ENCODE measurements around the gene TIAM2. TPM values are rescaled to one million over a fixed set of nuclear protein-coding genes. Genes with fewer than 3 reads are reported as not detected.

The TIAM2 gene
- total RNA-seq, 3 donors from 2014 or later (not counting 1 experiment from before 2014, with no cell fraction given) = 6.5 to 11.1 (median 8.7) TPM

GRCh38 chr6:155004017-155004416 lies 8.9 kb downstream of the TIAM2 start:
- intact Hi-C loops (cut with micrococcal nuclease) = no loop called here
- H3K4me1 ChIP-seq (ENCODE audit: control insufficient read depth, insufficient read depth, low read length) = no peaks in the 10 kb centered on the region
- no peaks in the 10 kb centered on the region for H3K27me3 ChIP-seq (ENCODE audit: control insufficient read depth, insufficient read depth, low read length)
- H3K4me3 Mint-ChIP-seq = no peak overlapping the region
- 52% methylated on average over 3 of the region's 3 CpGs for WGBS (ENCODE audit: insufficient coverage)
- H3K27ac ChIP-seq (ENCODE audit: low read length) = no peak overlapping the region
- no peak overlapping the region for H3K4me3 ChIP-seq (ENCODE audit: low read length)
- no peak overlapping the region for H3K27ac Mint-ChIP-seq
- no peaks in the 10 kb centered on the region for H3K9me3 Mint-ChIP-seq
- ATAC-seq (no peak), DNase-seq (no peak)
- H3K4me1 Mint-ChIP-seq = no peaks in the 10 kb centered on the region
- H3K36me3 ChIP-seq (ENCODE audit: control insufficient read depth, insufficient read depth, low read length) = no peaks in the 10 kb centered on the region
- H3K36me3 Mint-ChIP-seq = no peaks in the 10 kb centered on the region
- TF ChIP-seq, protein P1, sequence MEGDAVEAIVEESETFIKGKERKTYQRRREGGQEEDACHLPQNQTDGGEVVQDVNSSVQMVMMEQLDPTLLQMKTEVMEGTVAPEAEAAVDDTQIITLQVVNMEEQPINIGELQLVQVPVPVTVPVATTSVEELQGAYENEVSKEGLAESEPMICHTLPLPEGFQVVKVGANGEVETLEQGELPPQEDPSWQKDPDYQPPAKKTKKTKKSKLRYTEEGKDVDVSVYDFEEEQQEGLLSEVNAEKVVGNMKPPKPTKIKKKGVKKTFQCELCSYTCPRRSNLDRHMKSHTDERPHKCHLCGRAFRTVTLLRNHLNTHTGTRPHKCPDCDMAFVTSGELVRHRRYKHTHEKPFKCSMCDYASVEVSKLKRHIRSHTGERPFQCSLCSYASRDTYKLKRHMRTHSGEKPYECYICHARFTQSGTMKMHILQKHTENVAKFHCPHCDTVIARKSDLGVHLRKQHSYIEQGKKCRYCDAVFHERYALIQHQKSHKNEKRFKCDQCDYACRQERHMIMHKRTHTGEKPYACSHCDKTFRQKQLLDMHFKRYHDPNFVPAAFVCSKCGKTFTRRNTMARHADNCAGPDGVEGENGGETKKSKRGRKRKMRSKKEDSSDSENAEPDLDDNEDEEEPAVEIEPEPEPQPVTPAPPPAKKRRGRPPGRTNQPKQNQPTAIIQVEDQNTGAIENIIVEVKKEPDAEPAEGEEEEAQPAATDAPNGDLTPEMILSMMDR (IDR thresholded peaks at IDR 0.05) = no peak
- peaks cover 0 to 5% of the 10 kb centered on the region in 2 donors for H3K27me3 Mint-ChIP-seq (ENCODE audit: low read depth in 2 of 2)
- no peaks in the 10 kb centered on the region for H3K9me3 ChIP-seq (ENCODE audit: control insufficient read depth, insufficient read depth, low read length)

GRCh38 chr6:155004576-155005372 lies 9.7 kb downstream of the TIAM2 start:
- 95% methylated on average over 9 of the region's 10 CpGs for WGBS (ENCODE audit: insufficient coverage)
- intact Hi-C loops (cut with micrococcal nuclease) = no loop called here
- Histone ChIP-seq H3K9me3 (ENCODE audit: control insufficient read depth, insufficient read depth, low read length) (no peaks in the 10 kb centered on the region), H3K36me3 (ENCODE audit: control insufficient read depth, insufficient read depth, low read length) (no peaks in the 10 kb centered on the region), H3K4me3 (ENCODE audit: low read length) (no peak overlapping the region), H3K27me3 (ENCODE audit: control insufficient read depth, insufficient read depth, low read length) (no peaks in the 10 kb centered on the region), H3K27ac (ENCODE audit: low read length) (no peak overlapping the region), H3K4me1 (ENCODE audit: control insufficient read depth, insufficient read depth, low read length) (no peaks in the 10 kb centered on the region)
- H3K9me3 Mint-ChIP-seq = no peaks in the 10 kb centered on the region
- no peaks in the 10 kb centered on the region for H3K4me1 Mint-ChIP-seq
- DNase-seq (no peak), ATAC-seq (no peak)
- peaks cover 0 to 3% of the 10 kb centered on the region in 2 donors for H3K27me3 Mint-ChIP-seq (ENCODE audit: low read depth in 2 of 2)
- H3K27ac Mint-ChIP-seq = no peak overlapping the region
- no peak overlapping the region for H3K4me3 Mint-ChIP-seq
- no peaks in the 10 kb centered on the region for H3K36me3 Mint-ChIP-seq
- TF ChIP-seq, protein P1 (IDR thresholded peaks at IDR 0.05) = no peak

DNA sequence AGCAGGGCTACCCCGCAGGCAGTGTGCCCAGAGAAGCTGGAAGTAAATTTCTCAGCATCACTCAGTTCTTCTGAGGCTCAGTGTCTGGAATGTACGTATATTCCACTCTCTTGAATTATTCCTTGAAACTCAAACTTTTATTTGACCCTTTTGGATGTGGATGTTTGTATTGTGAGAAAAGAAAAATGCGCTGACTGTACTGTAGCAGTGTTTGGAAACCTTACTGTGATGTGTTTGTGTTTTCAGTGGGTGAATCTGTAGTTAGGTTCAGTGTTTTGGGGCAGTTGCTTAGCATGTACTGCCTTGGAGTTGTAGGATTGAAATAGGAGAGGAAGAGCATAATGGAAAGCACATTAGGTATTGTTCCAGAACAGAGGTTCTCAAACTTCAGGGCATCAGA lies 13.5 kb downstream of the TIAM2 start:
- Mint-ChIP-seq H3K9me3 (no peaks in the 10 kb centered on the region), H3K27ac (no peak overlapping the region), H3K36me3 (no peaks in the 10 kb centered on the region), H3K4me1 (no peaks in the 10 kb centered on the region), H3K27me3 (ENCODE audit: low read depth in 2 of 2) (peaks cover 0 to 2% of the 10 kb centered on the region in 2 donors), H3K4me3 (no peak overlapping the region)
- no peak overlapping the region for H3K27ac ChIP-seq (ENCODE audit: low read length)
- H3K4me3 ChIP-seq (ENCODE audit: low read length) = no peak overlapping the region
- H3K27me3 ChIP-seq (ENCODE audit: control insufficient read depth, insufficient read depth, low read length) = no peaks in the 10 kb centered on the region
- WGBS (ENCODE audit: insufficient coverage) = 98% methylated on average over 2 of the region's 3 CpGs
- intact Hi-C loops (cut with micrococcal nuclease) = no loop called here
- DNase-seq = no peak
- no peaks in the 10 kb centered on the region for H3K36me3 ChIP-seq (ENCODE audit: control insufficient read depth, insufficient read depth, low read length)
- H3K4me1 ChIP-seq (ENCODE audit: control insufficient read depth, insufficient read depth, low read length) = no peaks in the 10 kb centered on the region
- TF ChIP-seq, protein P1 (IDR thresholded peaks at IDR 0.05) = no peak
- H3K9me3 ChIP-seq (ENCODE audit: control insufficient read depth, insufficient read depth, low read length) = no peaks in the 10 kb centered on the region
- ATAC-seq = no peak

GRCh38 chr6:155010940-155011339 lies 15.8 kb downstream of the TIAM2 start:
- no peaks in the 10 kb centered on the region for H3K4me1 Mint-ChIP-seq
- no peak overlapping the region for H3K4me3 ChIP-seq (ENCODE audit: low read length)
- no peaks in the 10 kb centered on the region for H3K27me3 ChIP-seq (ENCODE audit: control insufficient read depth, insufficient read depth, low read length)
- H3K4me3 Mint-ChIP-seq = no peak overlapping the region
- H3K27ac ChIP-seq (ENCODE audit: low read length) = no peak overlapping the region
- intact Hi-C loops (cut with micrococcal nuclease) = no loop called here
- no peak for ATAC-seq
- WGBS (ENCODE audit: insufficient coverage) = 91% methylated on average over 5 of the region's 6 CpGs
- H3K36me3 ChIP-seq (ENCODE audit: control insufficient read depth, insufficient read depth, low read length) = no peaks in the 10 kb centered on the region
- no peaks in the 10 kb centered on the region for H3K9me3 Mint-ChIP-seq
- no peaks in the 10 kb centered on the region for H3K36me3 Mint-ChIP-seq
- no peaks in the 10 kb centered on the region for H3K4me1 ChIP-seq (ENCODE audit: control insufficient read depth, insufficient read depth, low read length)
- peaks cover 0 to 7% of the 10 kb centered on the region in 2 donors for H3K27me3 Mint-ChIP-seq (ENCODE audit: low read depth in 2 of 2)
- H3K27ac Mint-ChIP-seq = no peak overlapping the region
- no peaks in the 10 kb centered on the region for H3K9me3 ChIP-seq (ENCODE audit: control insufficient read depth, insufficient read depth, low read length)
- no peak for DNase-seq
- TF ChIP-seq, protein P1 (IDR thresholded peaks at IDR 0.05) = no peak
